GM19463 (cell line): Measurements from ENCODE around the gene DHCR7.
"Not testable (repeated sequence)": the region's sequence is repeated elsewhere in the genome, so short reads cannot be mapped to it uniquely, and the experiment has no call there.

Experiments used
- ATAC-seq: cut with Tn5 transposase; IDR thresholded peaks from one replicate; pipeline ENCODE4 v1.9.1; 2021; ENCODE audit warnings: mild to moderate bottlenecking, moderate library complexity; ENCODE audit not compliant: unreplicated experiment

Gene DHCR7

DNA sequence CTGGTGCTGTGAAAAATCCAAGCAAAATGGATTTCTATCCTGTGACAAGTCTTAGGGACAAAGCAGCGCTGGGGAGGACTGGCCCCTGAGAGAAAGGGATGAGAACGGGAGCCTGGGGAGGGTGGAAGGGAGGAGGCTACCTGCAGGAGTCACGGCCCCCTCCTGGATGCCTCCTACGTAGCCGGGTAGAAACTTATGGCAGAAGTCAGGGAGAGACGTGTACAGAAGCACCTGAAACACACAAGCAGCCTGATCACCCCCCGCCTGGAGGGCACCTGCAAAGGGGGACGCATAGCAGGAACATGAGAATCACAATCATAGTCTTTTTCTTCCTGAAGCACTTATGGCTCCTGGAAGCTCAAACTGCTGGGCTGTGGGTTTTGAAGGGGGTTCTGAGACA is 6.1 kb downstream of the DHCR7 start:
- ATAC-seq: no peak

GRCh38 chr11:71441251-71441650 is 6.9 kb downstream of the DHCR7 start:
- no peak for ATAC-seq

GRCh38 chr11:71440021-71440755 is 8.0 kb downstream of the DHCR7 start:
- no peak for ATAC-seq

DNA sequence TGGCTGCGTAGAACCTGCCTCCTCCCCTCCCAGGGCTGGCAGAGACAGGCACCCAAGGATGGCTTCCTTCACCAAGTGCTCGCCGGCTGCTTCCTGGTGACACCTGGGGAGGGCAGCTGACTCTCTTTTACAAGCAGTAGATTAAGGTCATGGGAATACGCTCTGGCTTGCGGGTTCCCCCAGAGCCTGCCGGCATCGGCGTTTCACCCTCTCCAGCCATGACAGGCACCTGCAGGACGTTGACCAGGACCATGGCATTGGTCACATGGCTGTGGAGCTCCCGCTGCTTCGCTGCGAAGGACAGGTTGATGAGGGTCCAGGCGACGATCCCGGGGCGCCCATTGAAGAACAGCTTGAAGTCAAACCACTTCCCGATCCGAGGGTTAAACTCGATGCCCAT is 9.5 kb downstream of the DHCR7 start:
- ATAC-seq: no peak

- ATAC-seq: no peak
These were observed 10.3 kb downstream of the DHCR7 start for GRCh38 chr11:71437879-71438278.

GRCh38 chr11:71437399-71437798 is 10.8 kb downstream of the DHCR7 start:
- no peak for ATAC-seq

DNA sequence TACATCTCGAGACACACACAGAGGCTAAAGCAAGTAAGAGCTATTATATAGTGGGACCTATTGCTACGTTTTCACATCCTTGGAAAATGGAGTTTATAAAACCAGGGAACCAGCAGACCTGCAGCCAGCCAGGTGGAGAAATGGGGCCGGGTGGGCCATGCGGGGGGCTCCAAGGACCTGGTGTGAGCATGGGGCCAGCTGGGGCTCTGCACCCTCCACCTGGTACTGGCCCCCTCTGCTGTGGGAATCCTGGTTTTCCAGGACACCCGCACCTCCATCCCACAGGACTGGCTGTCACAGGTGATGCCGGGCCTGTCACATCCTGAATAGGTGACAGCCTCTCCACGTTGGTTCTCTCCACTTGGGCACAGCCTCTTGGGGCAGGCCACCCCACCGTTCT is 11.3 kb downstream of the DHCR7 start:
- no peak for ATAC-seq

- no peak for ATAC-seq
These were observed 12.8 kb downstream of the DHCR7 start for GRCh38 chr11:71435278-71435951.

GRCh38 chr11:71434576-71435130 is 13.5 kb downstream of the DHCR7 start:
- no peak for ATAC-seq

DNA sequence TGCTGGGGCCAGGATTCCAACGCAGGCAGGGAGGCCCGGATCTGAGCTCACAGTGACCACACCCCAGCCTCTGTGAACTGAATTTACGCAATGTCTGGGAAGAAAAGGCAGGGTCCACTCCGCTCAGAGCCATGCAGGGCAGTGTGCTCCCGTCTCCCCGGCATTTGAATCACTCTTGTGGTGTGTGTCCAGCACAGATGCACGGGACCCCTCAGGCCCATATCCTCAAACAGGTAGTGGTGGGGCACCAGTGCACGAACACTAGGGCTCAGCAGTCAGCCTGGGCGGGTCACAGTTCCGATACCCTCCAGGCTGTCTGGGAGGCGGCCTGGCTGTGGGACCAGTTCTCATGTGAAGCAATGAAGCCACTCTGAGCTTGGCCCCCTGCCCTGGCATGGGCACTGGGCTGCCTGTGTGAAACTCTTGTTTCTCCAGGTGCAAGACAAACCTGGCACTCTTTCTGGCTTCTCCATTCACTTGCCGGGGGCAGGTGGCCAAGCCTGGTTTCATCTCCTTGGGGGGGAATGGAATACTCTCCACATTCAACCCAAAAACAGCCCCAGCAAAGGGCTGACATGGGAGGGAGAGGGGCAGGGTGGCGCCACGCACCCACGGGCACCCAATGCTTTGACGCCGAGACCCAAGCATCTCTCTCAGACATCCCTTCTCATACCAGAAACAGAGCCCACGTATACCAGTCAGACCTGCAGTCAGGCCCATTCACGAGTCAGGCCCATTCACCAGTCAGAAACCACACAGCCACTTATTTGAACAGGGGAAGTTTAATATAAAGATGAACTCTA is 14.3 kb downstream of the DHCR7 start:
- ATAC-seq: no peak

DNA sequence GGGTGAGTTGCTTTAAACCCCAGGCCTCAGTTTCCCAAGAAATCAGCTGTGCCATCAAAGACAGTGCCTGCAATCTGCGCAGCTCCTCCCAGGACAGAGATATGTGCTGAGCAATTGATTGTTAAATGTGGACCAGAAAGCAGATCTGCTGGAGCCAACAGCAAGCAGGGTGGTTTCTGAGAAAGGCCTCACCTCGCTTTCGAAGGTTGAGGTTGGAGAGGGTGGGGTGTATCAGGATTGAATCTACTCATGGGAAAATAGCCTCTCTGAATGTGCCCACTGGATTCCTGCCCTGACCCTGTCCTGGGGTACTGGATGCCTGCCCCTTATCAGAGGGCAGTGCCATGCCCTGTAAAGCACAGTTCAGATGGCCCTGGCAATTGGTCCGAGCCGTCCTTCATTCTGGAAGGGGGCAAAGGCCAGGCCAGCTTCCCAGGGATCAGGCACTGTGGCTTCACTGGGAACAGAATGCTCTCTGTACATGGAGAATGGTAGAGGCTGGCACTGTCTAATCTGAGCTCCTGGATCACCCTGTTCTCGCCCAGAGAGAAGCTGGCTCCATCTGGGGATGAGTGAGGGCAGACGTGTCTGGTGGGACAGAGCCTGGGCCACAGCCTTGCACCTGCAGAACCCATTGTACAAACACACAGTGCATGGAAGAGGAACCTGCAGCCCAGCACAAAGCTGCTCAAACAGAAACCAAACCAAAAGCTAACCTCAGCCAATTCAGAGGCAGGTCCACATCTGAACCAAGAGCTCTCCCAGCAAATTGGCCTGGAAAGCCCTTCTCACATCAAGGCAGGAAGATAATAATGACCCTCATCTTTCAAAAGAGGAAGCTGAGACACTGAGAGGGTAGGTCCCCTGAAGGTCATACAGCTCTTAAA is 15.2 kb downstream of the DHCR7 start:
- ATAC-seq: no peak

DNA sequence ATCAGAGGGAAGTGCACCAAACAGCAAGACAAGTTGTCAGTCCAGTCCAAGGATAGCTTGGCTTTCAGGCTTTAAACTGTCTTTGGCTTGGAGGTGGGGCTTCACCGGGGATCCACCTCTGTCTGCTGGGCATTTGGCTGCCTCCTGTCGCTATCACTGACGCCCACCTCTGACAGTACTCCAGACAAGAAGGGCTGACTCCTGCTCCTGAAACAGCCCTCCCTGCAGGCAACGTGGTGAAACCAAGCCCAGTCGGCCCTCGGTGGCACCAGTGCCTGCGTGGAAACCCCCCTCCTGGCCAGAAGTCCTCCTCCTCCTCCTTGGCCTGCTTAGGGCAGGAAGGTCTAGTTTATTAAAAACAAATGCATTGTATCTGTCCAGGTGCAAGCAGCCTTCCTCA is 16.9 kb downstream of the DHCR7 start:
- ATAC-seq: no peak

- ATAC-seq: no peak
These were observed 18.0 kb downstream of the DHCR7 start for GRCh38 chr11:71430166-71430565.

DNA sequence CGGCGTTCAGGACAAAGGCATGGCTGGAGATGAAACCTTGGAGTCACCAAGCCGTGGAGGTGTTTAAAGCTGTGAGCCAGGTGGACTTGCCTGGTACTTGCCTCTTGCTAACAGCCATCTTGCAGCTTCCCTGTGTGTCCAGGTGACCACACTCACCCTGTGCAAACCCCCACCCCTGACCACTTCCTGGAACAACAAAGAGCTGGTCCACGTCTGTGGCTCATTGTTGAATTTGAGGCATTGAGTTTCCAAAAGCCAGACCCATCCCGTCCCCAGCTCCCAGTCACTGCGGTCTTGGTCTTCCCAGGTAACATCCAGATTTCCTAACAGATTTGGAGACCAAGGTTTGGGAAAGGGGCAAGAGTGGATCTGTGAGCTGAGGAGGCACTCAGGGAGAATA is 18.5 kb downstream of the DHCR7 start:
- no peak for ATAC-seq

DNA sequence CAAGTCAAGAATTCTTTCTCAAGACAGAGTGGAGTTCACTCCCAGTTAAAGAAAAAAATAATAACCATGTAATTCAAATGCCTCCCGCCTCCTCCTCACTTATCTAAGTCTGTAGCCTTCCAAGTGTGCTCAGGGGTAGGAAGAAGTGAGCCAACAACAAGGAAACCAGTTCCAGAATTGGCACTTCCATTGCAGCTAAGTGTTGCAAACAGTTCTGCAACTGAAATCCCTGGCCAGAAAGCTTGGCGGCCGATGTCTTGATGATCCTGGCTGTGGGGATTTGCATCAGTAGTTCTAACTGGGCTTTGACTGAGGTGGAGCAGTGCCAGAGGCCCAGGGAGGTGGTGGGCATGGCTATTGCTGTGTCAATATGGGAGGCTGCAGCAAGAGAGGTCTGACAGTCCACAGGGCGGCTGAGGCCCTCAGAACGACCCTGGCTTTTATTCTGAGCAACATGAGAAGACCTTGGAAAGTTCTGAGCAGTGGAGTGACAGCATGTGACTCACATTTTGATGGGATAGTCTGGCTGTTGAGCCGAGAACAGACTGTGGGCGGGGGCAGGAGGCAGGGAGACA is 19.2 kb downstream of the DHCR7 start:
- ATAC-seq: no peak

GRCh38 chr11:71426413-71426812 is 21.8 kb downstream of the DHCR7 start:
- ATAC-seq: no peak

GRCh38 chr11:71425860-71426259 is 22.3 kb downstream of the DHCR7 start:
- ATAC-seq: no peak

DNA sequence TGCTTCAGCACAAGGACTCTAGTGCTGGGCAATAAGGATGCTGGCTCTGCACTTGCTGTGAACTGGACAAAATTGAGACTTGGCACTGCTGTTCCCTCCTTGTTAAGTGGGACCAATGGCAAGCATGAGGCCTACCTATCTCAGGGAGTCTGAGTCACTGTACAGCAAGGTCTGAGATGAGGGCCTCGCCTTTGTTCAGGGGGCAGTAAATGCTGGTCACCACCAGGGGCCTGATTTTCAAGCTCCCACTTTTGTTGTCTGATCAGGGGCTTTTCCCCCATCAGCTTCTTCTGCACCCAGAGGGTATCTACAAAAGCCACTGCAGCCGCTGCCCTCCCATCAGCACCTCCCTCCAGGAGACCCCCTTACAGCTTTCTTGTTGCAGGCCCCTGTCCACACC is 22.8 kb downstream of the DHCR7 start:
- no peak for ATAC-seq

DNA sequence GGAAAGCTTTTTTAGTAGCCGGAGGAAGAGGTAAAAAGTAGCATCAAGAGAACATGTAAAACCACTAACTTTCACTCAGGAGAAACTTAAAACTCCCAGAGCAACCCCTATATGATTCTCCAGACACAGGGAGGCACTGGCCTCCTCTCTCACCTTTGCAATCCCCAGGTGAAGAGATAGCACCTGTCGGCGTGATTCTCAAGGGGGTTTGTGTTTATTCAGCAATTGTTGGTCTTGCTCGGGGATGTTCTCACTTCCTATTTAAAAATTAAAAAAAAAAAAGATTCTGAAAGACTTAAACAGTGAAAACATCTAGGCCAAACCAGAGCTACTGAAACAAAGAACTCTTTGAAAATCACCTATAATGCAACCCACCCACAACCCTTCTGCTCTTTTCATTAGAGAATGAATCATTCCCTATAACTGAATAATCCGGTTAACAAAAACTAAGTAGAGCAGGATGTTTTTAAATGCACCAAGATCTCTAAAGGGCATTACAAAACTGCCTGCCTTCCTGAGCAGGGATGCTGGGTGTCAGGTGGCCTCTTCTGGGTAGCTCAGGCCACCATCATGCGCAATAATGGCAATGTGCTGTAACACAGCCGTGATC is 24.9 kb downstream of the DHCR7 start:
- no peak for ATAC-seq

GRCh38 chr11:71422318-71422717 is 25.9 kb downstream of the DHCR7 start:
- ATAC-seq: not testable (repeated sequence)
